Jurkat, Clone E6-1 (cell line): ENCODE measurements around the gene RTN4R.

Experiments
- DNase-seq: peaks from one replicate; pipeline ENCODE4 v3.0.0-alpha.2; 2011; ENCODE audit warnings: low read depth, low spot score
- H3K4me3 ChIP-seq: 2 replicates; pipeline ENCODE4 v1.5.1; 2011; ENCODE audit warnings: mild to moderate bottlenecking, low read length, control low read depth, moderate library complexity

RTN4R gene

DNA sequence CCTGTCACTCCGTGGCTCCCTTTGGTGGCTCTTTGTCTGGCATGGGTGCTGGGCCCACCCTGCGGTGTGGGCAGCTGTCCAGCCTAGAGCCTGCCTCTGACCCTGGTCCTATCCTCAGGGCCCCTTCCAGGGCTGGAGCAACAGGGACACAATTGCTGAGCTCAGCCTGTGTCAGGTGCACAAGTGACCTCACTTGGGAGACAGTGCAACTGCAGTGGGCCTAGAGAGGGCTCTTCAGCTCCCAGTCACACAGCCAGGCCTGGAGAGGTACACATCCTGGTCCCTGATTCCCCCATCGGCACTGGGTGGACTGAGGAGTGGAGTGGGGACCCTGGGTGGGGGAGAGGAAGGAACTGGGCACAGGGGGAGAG, 43.9 kb downstream of the RTN4R start:
- DNase-seq = no peak
- no peak overlapping the region for H3K4me3 ChIP-seq

DNA sequence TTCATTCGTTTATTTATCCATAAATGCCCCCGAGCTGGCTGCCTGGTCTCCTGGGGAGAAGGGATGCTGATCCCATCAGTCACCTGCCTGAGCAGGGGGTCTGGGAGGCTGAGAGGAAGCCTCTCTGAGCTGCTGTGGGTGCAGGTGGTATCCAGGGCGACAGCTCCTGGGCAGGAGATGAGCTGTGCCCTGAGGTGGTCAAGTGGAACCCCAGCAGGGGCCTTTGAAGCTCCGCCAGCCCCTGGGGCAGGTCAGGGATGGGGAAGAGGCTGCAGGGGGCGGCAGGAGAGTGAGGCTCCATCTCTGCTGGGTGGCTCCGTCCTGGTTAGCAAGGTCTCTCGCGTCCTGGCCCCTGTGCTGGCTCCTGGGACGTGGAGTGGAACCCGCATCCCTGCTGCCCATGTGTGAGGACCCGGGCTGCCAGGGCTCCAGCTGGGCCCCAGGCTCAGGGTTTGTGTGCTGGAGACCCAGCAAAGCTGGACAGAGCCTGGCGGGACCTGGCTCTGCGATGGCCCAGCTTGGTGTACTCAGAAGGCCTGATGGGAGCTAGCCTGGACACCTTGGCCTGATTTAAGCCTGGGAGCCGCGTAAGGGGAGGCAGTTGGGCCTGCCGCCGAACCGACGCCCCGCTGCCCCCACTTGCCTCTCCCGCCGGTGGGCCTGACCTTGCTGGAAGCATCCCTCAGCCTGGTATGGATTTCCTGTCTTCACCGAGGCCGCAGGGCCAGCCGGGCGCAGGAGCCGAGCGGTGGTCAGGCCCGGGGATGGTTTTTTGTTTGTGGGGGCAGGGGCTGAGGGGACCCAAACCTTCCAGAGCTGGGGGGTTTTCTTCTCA, 44.5 kb downstream of the RTN4R start:
- H3K4me3 ChIP-seq = no peak overlapping the region
- DNase-seq = no peak

- DNase-seq = no peak
- no peak overlapping the region for H3K4me3 ChIP-seq
Observed at GRCh38 chr22:20222764-20223420, 45.2 kb downstream of the RTN4R start.

DNA sequence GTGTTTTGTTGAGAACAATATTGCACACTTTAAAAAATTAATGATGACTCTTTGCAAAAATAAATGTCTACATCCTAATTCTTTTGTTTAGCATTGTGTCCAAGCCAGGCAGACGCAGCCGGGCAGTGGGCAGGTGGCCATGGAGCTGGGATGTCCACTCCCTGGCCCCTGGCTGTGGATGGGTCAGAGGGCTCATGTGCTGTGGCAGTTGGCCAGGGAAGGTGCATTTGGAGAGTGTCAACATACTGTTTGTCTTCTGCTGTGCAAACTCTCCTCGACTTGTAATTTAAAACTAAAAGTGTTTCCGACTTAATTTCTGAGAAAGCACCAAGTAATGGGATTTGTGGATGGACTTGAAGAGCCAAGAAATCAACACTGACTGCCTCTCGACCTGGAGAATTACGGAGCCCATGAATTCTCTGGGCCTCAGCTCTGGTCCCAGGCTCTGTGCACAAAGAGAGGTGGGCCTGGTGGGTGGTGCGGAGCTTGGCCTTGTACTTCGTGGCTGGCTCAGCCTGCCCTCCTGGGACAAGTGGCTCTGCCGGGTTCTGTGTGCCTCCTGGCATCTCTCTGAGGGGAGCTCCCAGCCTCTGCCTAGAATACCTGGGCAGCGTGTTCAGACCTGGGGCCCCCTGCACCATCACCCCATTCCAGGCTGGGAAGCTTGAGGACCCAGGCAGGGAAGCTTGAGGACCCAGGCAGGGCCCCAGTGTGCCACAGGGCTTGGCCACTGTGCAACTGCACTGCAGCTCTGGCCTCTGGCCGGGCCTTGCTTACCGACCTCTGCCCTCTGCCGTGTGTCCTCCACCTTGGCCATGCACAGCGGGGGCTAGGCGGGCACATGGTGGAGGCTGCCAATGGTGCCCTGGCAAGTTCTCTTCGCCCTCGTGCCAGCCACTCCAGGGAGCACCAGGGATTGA, 46.4 kb downstream of the RTN4R start:
- DNase-seq = no peak

GRCh38 chr22:20220629-20221026, 47.5 kb downstream of the RTN4R start:
- DNase-seq = no peak
- no peak overlapping the region for H3K4me3 ChIP-seq

More for the DNA sequence above, 46.4 kb downstream of the RTN4R start:
- no peak overlapping the region for H3K4me3 ChIP-seq

GRCh38 chr22:20219667-20220628, 48.2 kb downstream of the RTN4R start:
- H3K4me3 ChIP-seq = no peak overlapping the region
- peak; percentile 45 for DNase-seq

GRCh38 chr22:20218987-20219386, 49.1 kb downstream of the RTN4R start:
- no peak for DNase-seq
- no peak overlapping the region for H3K4me3 ChIP-seq

DNA sequence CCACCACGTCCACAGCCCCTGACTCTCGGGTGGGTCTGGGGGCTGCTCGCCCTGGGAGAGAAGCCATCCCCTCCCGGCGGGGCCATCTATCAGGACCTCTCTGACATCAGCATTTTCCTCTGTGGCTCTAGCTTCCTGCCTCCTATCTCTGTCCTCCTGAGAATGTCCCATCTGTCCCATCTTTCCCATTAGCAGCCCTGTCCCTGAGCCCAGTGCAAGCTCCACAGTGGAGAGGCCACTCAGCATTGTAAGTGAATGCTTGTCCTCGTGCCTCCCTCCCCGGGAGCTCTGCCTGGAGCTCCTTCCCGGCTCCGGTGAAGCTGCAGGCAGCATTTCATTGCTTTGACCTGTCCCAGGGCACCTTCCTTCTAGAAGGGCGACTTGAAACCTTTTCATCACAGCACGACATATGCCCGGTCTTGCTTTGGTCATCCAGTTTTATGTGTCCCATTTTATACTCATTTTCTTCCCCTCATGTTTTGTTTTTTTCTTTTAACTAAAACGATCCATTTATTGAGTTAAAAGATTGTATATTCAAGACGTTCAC, 49.7 kb downstream of the RTN4R start:
- no peak overlapping the region for H3K4me3 ChIP-seq

DNA sequence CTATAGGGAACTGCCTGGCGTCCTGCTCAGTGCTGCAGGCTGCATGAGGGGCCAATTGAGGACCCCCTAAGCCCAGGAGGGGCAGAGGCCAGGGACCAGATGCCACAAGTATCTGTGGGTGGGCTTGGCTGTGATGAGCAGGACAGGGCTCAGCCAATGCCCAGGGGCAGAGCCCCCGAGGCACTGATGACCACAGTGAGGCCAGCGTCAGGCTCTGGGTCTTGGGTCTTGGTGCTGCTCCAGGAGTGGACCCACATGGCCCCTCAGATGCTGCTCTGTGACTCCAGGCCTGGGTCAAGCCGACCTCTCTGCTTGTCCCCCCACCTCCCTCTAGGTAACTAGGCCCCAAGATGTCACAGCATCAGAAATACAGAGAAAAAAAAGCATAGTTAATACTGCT, 50.6 kb downstream of the RTN4R start:
- no peak for DNase-seq

More for the DNA sequence above, 49.7 kb downstream of the RTN4R start:
- no peak for DNase-seq

GRCh38 chr22:20216863-20217499, 51.1 kb downstream of the RTN4R start:
- H3K4me3 ChIP-seq = no peak overlapping the region
- no peak for DNase-seq

More for the DNA sequence above, 50.6 kb downstream of the RTN4R start:
- no peak overlapping the region for H3K4me3 ChIP-seq

DNA sequence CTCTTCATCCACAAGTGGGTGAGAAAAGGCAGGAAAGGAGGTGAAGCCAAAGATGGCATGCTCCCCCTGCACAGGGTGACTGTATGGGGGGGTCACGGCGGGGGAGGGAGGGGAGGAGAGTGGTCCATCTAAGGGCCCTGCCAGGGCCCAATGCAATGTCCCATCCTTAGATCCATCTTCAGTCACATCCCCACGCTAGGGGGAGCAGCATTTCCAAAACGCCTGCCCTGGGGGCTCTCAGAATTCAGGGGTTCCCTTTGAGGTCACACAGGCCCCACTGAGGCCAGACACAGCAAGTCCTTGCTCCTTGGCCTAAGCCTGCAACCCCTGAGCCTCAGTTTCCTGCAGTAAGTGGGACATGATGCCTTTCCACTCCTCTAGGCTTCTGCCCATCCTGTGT, 52.4 kb downstream of the RTN4R start:
- no peak overlapping the region for H3K4me3 ChIP-seq
- DNase-seq = no peak

- H3K4me3 ChIP-seq = no peak overlapping the region
- no peak for DNase-seq
Observed at GRCh38 chr22:20214853-20215252, 53.3 kb downstream of the RTN4R start.

DNA sequence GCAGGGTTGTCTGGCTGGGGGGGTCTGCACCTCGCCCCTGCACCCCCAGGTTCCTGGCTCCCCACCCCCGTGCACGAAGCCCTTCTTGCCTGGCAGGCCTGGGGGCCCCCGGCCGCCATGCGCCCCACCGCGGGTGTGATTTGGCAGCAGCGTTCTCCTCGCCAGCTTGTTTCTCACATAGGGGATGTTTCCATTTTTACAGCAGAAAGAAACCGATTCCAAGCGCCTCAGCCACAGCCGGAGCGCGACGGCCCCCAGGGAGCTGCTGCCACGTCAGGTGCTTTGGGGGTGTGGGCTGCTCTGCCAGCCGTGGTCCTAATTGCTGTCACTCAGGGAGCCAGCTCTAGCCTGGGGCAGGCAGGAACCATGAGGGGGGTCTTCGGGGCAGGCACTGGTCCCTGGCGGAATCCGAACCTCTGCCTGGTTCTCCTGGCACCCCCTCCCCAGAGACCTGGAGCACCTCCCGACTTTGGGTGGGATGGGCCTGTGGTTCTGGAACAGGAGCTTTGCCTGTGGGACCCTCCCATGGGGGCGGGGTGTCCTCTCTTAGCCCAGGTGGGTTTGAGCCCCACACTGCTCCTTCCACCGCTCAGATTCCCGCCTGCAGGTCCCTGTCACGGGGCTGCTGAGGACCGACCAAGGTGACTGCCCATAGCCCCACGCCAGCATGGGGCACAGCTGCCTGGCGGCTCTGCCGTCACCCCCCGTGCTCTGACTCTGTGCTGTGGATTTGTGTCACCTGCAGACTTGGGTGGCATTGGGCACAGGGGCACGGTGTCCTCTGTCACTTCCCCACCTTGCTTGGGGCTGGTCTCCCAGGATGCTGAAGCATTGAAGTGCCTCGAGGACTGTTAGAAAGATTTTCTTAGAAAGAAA, 54.0 kb downstream of the RTN4R start:
- DNase-seq = no peak
- H3K4me3 ChIP-seq = no peak overlapping the region

- H3K4me3 ChIP-seq = no peak overlapping the region
- DNase-seq = no peak
Observed at GRCh38 chr22:20212754-20213699, 55.1 kb downstream of the RTN4R start.

DNA sequence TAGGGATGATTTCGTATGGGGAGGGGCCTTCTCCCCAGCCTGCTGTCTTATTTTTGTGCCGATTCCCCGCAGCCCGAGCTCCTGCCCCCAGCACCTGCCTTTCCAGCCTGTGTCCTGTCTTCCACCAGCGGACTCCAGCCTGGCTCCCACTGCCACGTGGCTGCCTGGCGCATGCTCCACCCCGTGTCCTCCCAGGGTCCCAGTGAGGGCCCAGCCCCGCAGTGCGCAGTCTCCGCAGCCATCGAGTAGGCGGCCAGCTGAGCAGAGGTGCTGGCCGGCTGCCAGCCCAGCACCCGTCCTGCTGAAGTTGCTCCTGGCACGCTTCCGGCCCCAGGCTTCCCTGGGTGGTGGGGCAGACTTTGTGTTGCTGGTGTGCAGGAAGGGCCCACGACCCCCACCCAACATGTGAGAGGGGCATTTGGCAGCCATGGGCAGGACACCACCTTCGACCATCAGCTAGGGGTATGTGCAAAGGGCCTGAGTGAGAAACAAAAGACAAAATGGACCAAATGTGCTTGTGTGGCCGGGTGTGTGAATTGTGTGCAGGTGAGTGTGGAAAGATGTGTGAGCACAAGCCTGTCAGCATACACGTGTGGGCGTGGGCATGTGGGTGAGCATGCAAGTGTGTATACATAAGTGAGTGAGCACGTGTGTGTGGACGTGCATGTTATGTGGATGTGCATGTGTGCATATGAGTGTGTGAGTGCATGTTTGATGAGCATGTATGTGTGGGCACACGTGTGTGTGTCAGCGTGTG, 55.9 kb downstream of the RTN4R start:
- no peak overlapping the region for H3K4me3 ChIP-seq
- no peak for DNase-seq
